HepG2 (cell line): ENCODE results near the gene COBL. TPM values are rescaled to one million over a fixed set of nuclear protein-coding genes. Genes with fewer than 3 reads are reported as not detected.

Experiments
- EEA1 ChIP-seq: sonication (generic); formaldehyde crosslinking; IDR thresholded peaks from 2 replicates; pipeline ENCODE4 v1.5.1; 2020; ENCODE audit warnings: mild to moderate bottlenecking, missing genetic modification reagents, borderline replicate concordance
- GABPB1 ChIP-seq: IDR thresholded peaks from 2 replicates; pipeline ENCODE4 v1.6.1; 2016; ENCODE audit warnings: mild to moderate bottlenecking, missing genetic modification reagents, moderate library complexity, missing compliant biosample characterization
- HNRNPUL1 ChIP-seq: fragments of 200-400 bp; formaldehyde crosslinking; IDR thresholded peaks from 2 replicates; pipeline ENCODE4 v1.6.1; 2017; ENCODE audit warnings: low read depth, mild to moderate bottlenecking, low read length, moderate library complexity
- HOXA3 ChIP-seq: sonication (generic); formaldehyde crosslinking; IDR thresholded peaks from 2 replicates; pipeline ENCODE4 v1.5.0; 2020; ENCODE audit warnings: missing genetic modification reagents
- JUN ChIP-seq: sonication (generic); formaldehyde crosslinking; IDR thresholded peaks from 2 replicates; pipeline ENCODE4 v1.4.0; 2020; ENCODE audit warnings: mild to moderate bottlenecking, missing genetic modification reagents
- KLF9 ChIP-seq: IDR thresholded peaks from 2 replicates; pipeline ENCODE4 v1.6.1; 2016; ENCODE audit warnings: low read depth
- NONO ChIP-seq, 2 experiments: fragments of 450-650 bp in 1 of 2; sonication (generic) in 1 of 2; formaldehyde crosslinking in 1 of 2; IDR thresholded peaks in 1 of 2; conservative IDR thresholded peaks in 1 of 2; 2 replicates each; pipeline versions ENCODE4 v1.6.1 to v1.8.0; 2017 to 2022; ENCODE audit warnings: mild to moderate bottlenecking in 1 of 2, missing genetic modification reagents in 1 of 2, moderate library complexity in 1 of 2
- NR3C1 ChIP-seq: sonication (generic); formaldehyde crosslinking; IDR thresholded peaks from 2 replicates; pipeline ENCODE4 v1.4.0; 2020; ENCODE audit warnings: missing genetic modification reagents
- PCBP1 ChIP-seq: fragments of 200-400 bp; formaldehyde crosslinking; IDR thresholded peaks from 2 replicates; pipeline ENCODE4 v1.6.1; 2017; ENCODE audit warnings: mild to moderate bottlenecking, low read depth, low read length, borderline replicate concordance
- SOX13 ChIP-seq, 3 experiments: fragments of 450-650 bp in 1 of 3; sonication (generic) in 1 of 3; formaldehyde crosslinking in 1 of 3; IDR thresholded peaks in 2 of 3; conservative IDR thresholded peaks in 1 of 3; 2 replicates each; pipeline versions ENCODE4 v1.5.0 to v1.6.1; 2016 to 2020; ENCODE audit warnings: antibody characterized with exemption in 1 of 3, mild to moderate bottlenecking in 1 of 3, missing compliant biosample characterization in 1 of 3, missing genetic modification reagents in 1 of 3, moderate library complexity in 1 of 3
- TAF15 ChIP-seq: fragments of 200-400 bp; formaldehyde crosslinking; IDR thresholded peaks from one replicate; pipeline ENCODE4 v1.6.1; 2018; ENCODE audit warnings: mild to moderate bottlenecking, low read depth, low read length; ENCODE audit not compliant: poor library complexity, severe bottlenecking
- ZC3H13 ChIP-seq: sonication (generic); formaldehyde crosslinking; IDR thresholded peaks from 2 replicates; pipeline ENCODE4 v1.8.1; 2023; ENCODE audit warnings: mild to moderate bottlenecking, missing genetic modification reagents, moderate library complexity
- ZMYM3 ChIP-seq: sonication (generic); formaldehyde crosslinking; IDR thresholded peaks from 2 replicates; pipeline ENCODE4 v1.5.1; 2020; ENCODE audit warnings: mild to moderate bottlenecking, missing genetic modification reagents
- ZNF263 ChIP-seq: sonication (generic); formaldehyde crosslinking; IDR thresholded peaks from 2 replicates; pipeline ENCODE4 v1.4.0; 2020; ENCODE audit warnings: missing genetic modification reagents
- ZNF350 ChIP-seq: sonication (generic); formaldehyde crosslinking; IDR thresholded peaks from 2 replicates; pipeline ENCODE4 v1.4.0; 2020; ENCODE audit warnings: mild to moderate bottlenecking, low read depth, missing genetic modification reagents, borderline replicate concordance
- ZNF431 ChIP-seq: sonication (generic); formaldehyde crosslinking; IDR thresholded peaks from 2 replicates; pipeline ENCODE4 v1.9.0; 2022; ENCODE audit warnings: missing genetic modification reagents, low read depth, mild to moderate bottlenecking, borderline replicate concordance
- ZNF451 ChIP-seq: sonication (generic); formaldehyde crosslinking; IDR thresholded peaks from 2 replicates; pipeline ENCODE4 v1.5.0; 2020; ENCODE audit warnings: mild to moderate bottlenecking, missing genetic modification reagents
- ZNF614 ChIP-seq: IDR thresholded peaks from 2 replicates; pipeline ENCODE4 v1.6.1; 2018; ENCODE audit warnings: missing biosample characterization, missing genetic modification reagents, inconsistent platforms, borderline replicate concordance
- ZNF678 ChIP-seq: sonication (generic); formaldehyde crosslinking; IDR thresholded peaks from 2 replicates; pipeline ENCODE4 v1.4.0; 2020; ENCODE audit warnings: mild to moderate bottlenecking, missing genetic modification reagents
- ZNF891 ChIP-seq: sonication (generic); formaldehyde crosslinking; IDR thresholded peaks from 2 replicates; pipeline ENCODE4 v1.5.0; 2020; ENCODE audit warnings: mild to moderate bottlenecking, missing genetic modification reagents
- ZSCAN25 ChIP-seq: sonication (generic); formaldehyde crosslinking; IDR thresholded peaks from 2 replicates; pipeline ENCODE4 v1.8.0; 2022; ENCODE audit warnings: mild to moderate bottlenecking, missing genetic modification reagents
- polyA plus RNA-seq, 8 experiments: library from polyadenylated mRNA; depleted of rRNA in 3 of 8; stranded (reverse) in 7 of 8; unstranded in 1 of 8; fragments of >200 nt; fragmentation: Illumina TruSeq in 4 of 8; extraction: Trizol in 4 of 8; gene quantifications; 2 replicates each; pipeline versions ENCODE4 v1.2.1 to v1.2.3, GENCODE V29; 2011 to 2016; ENCODE audit warnings: low read depth in 4 of 8, missing spikeins in 1 of 8, mixed read lengths in 1 of 8; ENCODE audit not compliant: insufficient read depth in 1 of 8
- total RNA-seq, 5 experiments: library from RNA; depleted of rRNA; stranded (reverse); fragments of >200 nt; fragmentation: Illumina TruSeq; extraction: Trizol; gene quantifications; 2 replicates each; pipeline ENCODE4 v1.2.3, GENCODE V29; 2016; ENCODE audit warnings: low read depth in 1 of 5
- TF ChIP-seq, protein P1 (sequence below): IDR thresholded peaks from 2 replicates; pipeline ENCODE4 v1.6.1; 2016; ENCODE audit warnings: missing genetic modification reagents, missing compliant biosample characterization
- TF ChIP-seq, protein P2 (sequence below): sonication (generic); formaldehyde crosslinking; IDR thresholded peaks from 2 replicates; pipeline ENCODE4 v1.4.0; 2020; ENCODE audit warnings: mild to moderate bottlenecking, missing genetic modification reagents
- TF ChIP-seq, protein P3 (sequence below): sonication (generic); formaldehyde crosslinking; IDR thresholded peaks from 2 replicates; pipeline ENCODE4 v1.4.0; 2020; ENCODE audit warnings: missing genetic modification reagents, low read depth, mild to moderate bottlenecking, borderline replicate concordance

Gene COBL
- total and polyA plus RNA-seq, 2 of the 13 experiments (the other 11 are each of a cell fraction or from before 2014, with no cell fraction given): 3.8 to 4.9 TPM

DNA sequence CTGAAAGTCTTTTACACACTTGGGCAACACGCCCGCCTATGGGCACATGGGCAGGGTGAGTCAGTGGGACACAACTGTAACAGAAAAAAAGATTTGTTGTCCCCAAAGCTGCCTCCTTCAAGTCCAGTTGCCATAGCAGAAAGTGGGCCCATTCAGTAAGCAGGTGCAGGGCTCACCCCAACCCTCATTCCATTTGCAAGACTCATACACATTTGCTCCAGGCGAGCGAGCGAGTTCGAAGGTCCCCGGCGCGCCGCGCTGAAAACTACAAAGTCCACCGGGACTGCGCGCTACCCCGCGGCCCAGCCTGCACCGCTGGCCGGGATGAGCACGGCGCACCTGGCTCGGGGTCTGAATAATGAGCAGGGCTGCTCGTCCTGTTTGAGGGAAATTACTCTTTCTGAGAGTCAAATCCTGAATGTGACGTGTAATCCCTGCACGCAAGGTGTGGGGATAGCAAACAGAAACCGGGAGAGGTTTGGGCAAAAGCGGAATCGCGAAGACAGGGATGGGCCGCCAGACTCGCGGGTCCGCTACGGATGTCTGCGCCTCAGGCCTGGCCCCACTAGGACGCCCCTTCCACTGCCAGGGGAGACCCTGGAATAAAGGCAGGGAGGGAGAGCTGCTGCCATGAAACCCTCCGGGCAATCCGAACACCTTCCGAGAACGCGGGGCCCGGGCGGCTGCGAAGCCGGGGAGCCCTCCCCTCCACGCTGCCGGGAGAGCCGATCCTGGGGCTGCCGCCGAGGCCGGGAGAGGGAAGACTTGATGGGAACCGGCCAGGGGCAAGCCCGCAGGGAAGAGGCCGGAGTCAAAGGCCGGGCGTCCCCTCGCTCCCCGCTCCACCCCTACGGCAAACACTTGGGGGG, 982 bp downstream of the COBL start (continued):
- TF ChIP-seq, protein P1, sequence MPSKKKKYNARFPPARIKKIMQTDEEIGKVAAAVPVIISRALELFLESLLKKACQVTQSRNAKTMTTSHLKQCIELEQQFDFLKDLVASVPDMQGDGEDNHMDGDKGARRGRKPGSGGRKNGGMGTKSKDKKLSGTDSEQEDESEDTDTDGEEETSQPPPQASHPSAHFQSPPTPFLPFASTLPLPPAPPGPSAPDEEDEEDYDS (CRISPR knock-in tag): no peak
- peak; percentile 78 for TF ChIP-seq ZNF263 (CRISPR knock-in tag)
- TF ChIP-seq ZNF451 (CRISPR knock-in tag): peak; percentile 72; the same call in 1 of the 2 replicates
- TF ChIP-seq HOXA3 (CRISPR knock-in tag): peak; percentile 67; the same call in 1 of the 2 replicates
- TF ChIP-seq ZNF891 (CRISPR knock-in tag): peak; percentile 21; the same call in 1 of the 2 replicates
- 0 out of 2 replicates have a peak, but pooled peaks have one; percentile 17 for TF ChIP-seq ZMYM3 (CRISPR knock-in tag)
- 0 out of 2 replicates have a peak, but pooled peaks have one; percentile 29 for TF ChIP-seq ZNF350 (CRISPR knock-in tag)
- 0 out of 2 replicates have a peak, but pooled peaks have one; percentile 43 for TF ChIP-seq ZNF431 (CRISPR knock-in tag)
- TF ChIP-seq NONO (IDR thresholded peaks at IDR 0.05): no peak
- peak; percentile 29; the same call in 1 of the 2 replicates for TF ChIP-seq NONO (CRISPR knock-in tag; conservative IDR thresholded peaks at IDR 0.05)
- no peak for TF ChIP-seq KLF9 (CRISPR knock-in tag)
- TF ChIP-seq HNRNPUL1: no peak; the same call in 1 of the 2 replicates
- TF ChIP-seq ZC3H13 (CRISPR knock-in tag): 0 out of 2 replicates have a peak, but pooled peaks have one; percentile 57
- TF ChIP-seq TAF15: no peak
- 0 out of 2 replicates have a peak, but pooled peaks have one; percentile 12 for TF ChIP-seq PCBP1
- TF ChIP-seq NR3C1 (CRISPR knock-in tag): no peak
- TF ChIP-seq, protein P2, sequence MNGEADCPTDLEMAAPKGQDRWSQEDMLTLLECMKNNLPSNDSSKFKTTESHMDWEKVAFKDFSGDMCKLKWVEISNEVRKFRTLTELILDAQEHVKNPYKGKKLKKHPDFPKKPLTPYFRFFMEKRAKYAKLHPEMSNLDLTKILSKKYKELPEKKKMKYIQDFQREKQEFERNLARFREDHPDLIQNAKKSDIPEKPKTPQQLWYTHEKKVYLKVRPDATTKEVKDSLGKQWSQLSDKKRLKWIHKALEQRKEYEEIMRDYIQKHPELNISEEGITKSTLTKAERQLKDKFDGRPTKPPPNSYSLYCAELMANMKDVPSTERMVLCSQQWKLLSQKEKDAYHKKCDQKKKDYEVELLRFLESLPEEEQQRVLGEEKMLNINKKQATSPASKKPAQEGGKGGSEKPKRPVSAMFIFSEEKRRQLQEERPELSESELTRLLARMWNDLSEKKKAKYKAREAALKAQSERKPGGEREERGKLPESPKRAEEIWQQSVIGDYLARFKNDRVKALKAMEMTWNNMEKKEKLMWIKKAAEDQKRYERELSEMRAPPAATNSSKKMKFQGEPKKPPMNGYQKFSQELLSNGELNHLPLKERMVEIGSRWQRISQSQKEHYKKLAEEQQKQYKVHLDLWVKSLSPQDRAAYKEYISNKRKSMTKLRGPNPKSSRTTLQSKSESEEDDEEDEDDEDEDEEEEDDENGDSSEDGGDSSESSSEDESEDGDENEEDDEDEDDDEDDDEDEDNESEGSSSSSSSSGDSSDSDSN: peak; percentile 91
- TF ChIP-seq, protein P3, sequence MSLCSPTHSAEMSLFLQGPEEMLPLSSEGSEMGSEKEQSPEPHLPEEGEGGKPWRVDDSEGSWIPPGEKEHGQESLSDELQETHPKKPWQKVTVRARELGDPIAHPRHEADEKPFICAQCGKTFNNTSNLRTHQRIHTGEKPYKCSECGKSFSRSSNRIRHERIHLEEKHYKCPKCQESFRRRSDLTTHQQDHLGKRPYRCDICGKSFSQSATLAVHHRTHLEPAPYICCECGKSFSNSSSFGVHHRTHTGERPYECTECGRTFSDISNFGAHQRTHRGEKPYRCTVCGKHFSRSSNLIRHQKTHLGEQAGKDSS (CRISPR knock-in tag): peak; percentile 20; the same call in 1 of the 2 replicates
- TF ChIP-seq EEA1 (CRISPR knock-in tag): no peak
- 0 out of 2 replicates have a peak, but pooled peaks have one; percentile 53 for TF ChIP-seq ZNF678 (CRISPR knock-in tag)
- TF ChIP-seq ZNF614 (CRISPR knock-in tag): peak; percentile 43; the same call in 1 of the 2 replicates
- 0 out of 2 replicates have a peak, but pooled peaks have one; percentile 53 for TF ChIP-seq JUN (CRISPR knock-in tag)
- peak; percentile 61 for TF ChIP-seq ZSCAN25 (CRISPR knock-in tag)
- peak; percentile 50; the same call in 1 of the 2 replicates for TF ChIP-seq GABPB1 (CRISPR knock-in tag)
- no peak for TF ChIP-seq SOX13 (IDR thresholded peaks at IDR 0.05)
- 0 out of 4 replicates have a peak, but pooled peaks of 1 of the 2 experiments have one; percentile 5 for TF ChIP-seq SOX13 (CRISPR knock-in tag; conservative IDR thresholded peaks at IDR 0.05 in 1 of 2, IDR thresholded peaks at IDR 0.05 in 1 of 2)
